PFSK-1 (cell line): ENCODE results near the gene NUDT3.

Experiments used
- FOXP2 ChIP-seq: optimal IDR thresholded peaks from 2 replicates; pipeline ENCODE3; 2011; ENCODE audit warnings: borderline replicate concordance, control low read depth, inconsistent platforms; ENCODE audit not compliant: insufficient read depth; ENCODE audit errors: extremely low read length, extremely low read depth
- POLR2AphosphoS5 ChIP-seq: IDR thresholded peaks from 2 replicates; pipeline ENCODE4 v1.6.1; 2012; ENCODE audit warnings: low read depth, mild to moderate bottlenecking, control low read depth, low read length, moderate library complexity
- REST ChIP-seq, 2 experiments: IDR thresholded peaks; 2 replicates each; pipeline versions ENCODE4 v1.6.1 to v1.8.0; 2011 to 2012; ENCODE audit warnings: low read depth in 2 of 2, low read length in 2 of 2, control low read depth in 1 of 2, inconsistent platforms in 1 of 2, mild to moderate bottlenecking in 1 of 2, moderate library complexity in 1 of 2; ENCODE audit not compliant: insufficient read depth in 1 of 2
- SIN3A ChIP-seq: IDR thresholded peaks from 2 replicates; pipeline ENCODE4 v1.6.1; 2012; ENCODE audit warnings: mild to moderate bottlenecking, low read length, moderate library complexity, borderline replicate concordance; ENCODE audit not compliant: insufficient read depth
- TAF1 ChIP-seq: IDR thresholded peaks from 2 replicates; pipeline ENCODE4 v1.6.1; 2012; ENCODE audit warnings: low read length, control low read depth, borderline replicate concordance; ENCODE audit not compliant: insufficient read depth

- TF ChIP-seq POLR2AphosphoS5 (no peak), TAF1 (no peak), REST (IDR thresholded peaks at IDR 0.05; ENCODE audit: insufficient read depth in 1 of 2, low read depth in 2 of 2, low read length in 2 of 2) (no peak), SIN3A (no peak), FOXP2 (no peak)
Measured at GRCh38 chr6:34249469-34250261, 142.8 kb downstream of the NUDT3 start.
